GM12891 (cell line): Measurements from ENCODE around the gene FKBP11.

Source experiments
- PAX5 ChIP-seq: IDR thresholded peaks from 2 replicates; pipeline ENCODE4 v1.6.1; 2011; ENCODE audit warnings: low read length, moderate library complexity, mild to moderate bottlenecking; ENCODE audit not compliant: insufficient read depth, severe bottlenecking
- POLR2A ChIP-seq: IDR thresholded peaks from 2 replicates; pipeline ENCODE4 v1.6.1; 2011; ENCODE audit warnings: low read depth, low read length, control low read depth
- POLR2AphosphoS5 ChIP-seq: IDR thresholded peaks from 2 replicates; pipeline ENCODE4 v1.6.1; 2011; ENCODE audit warnings: low read depth, low read length, control low read depth

GRCh38 chr12:48958049-48958388, 32.7 kb upstream of the FKBP11 start:
- TF ChIP-seq POLR2A (no peak), PAX5 (no peak), POLR2AphosphoS5 (no peak)
